HG02588 (cell line): ENCODE data around the gene ZFAND3.

Source experiments
- ATAC-seq: cut with Tn5 transposase; IDR thresholded peaks from one replicate; pipeline ENCODE4 v1.9.1; 2021; ENCODE audit warnings: mild to moderate bottlenecking, moderate library complexity; ENCODE audit not compliant: unreplicated experiment

Gene ZFAND3

GRCh38 chr6:38193481-38194281 lies 374.2 kb downstream of the ZFAND3 start:
- ATAC-seq, result no peak

GRCh38 chr6:38194282-38194572 lies 374.7 kb downstream of the ZFAND3 start:
- no peak for ATAC-seq

GRCh38 chr6:38194589-38194988 lies 375.1 kb downstream of the ZFAND3 start:
- ATAC-seq, result no peak

GRCh38 chr6:38195113-38195635 lies 375.6 kb downstream of the ZFAND3 start:
- no peak for ATAC-seq

- no peak for ATAC-seq
Measured at GRCh38 chr6:38198219-38198618, 378.7 kb downstream of the ZFAND3 start.
